DMS 273 (cell line): ENCODE measurements around the gene NXPH3.
"Not testable (repeated sequence)": the region's sequence is repeated elsewhere in the genome, so short reads cannot be mapped to it uniquely, and the experiment has no call there.

ENCODE experiments used
- DNase-seq: peaks from one replicate; lab custom pipeline; 2025; ENCODE audit not compliant: unreplicated experiment; lab: John Stamatoyannopoulos, UW

The NXPH3 gene

GRCh38 chr17:49575679-49576087 lies at the start of gene NXPH3:
NXPH3 (plus strand) TSS chr17:49575871; CDS start chr17:49576220, 349 bp downstream.
- peak; percentile 90 for DNase-seq

- DNase-seq: peak; percentile 70
Measured at GRCh38 chr17:49527927-49528651, 47.6 kb upstream of the NXPH3 start.

- DNase-seq: no peak
Measured at GRCh38 chr17:49528966-49529365, 46.7 kb upstream of the NXPH3 start.

- no peak for DNase-seq
Measured at GRCh38 chr17:49530118-49530517, 45.6 kb upstream of the NXPH3 start.

GRCh38 chr17:49543860-49544259 lies 31.8 kb upstream of the NXPH3 start:
- DNase-seq: no peak

- DNase-seq: no peak
Measured at GRCh38 chr17:49545007-49545660, 30.5 kb upstream of the NXPH3 start.

- DNase-seq: peak; percentile 74
Measured at GRCh38 chr17:49545806-49546545, 29.7 kb upstream of the NXPH3 start.

GRCh38 chr17:49546546-49547535 lies 28.8 kb upstream of the NXPH3 start:
- no peak for DNase-seq

GRCh38 chr17:49547566-49547965 lies 28.1 kb upstream of the NXPH3 start:
- DNase-seq: no peak

- DNase-seq: no peak
Measured at GRCh38 chr17:49548051-49548505, 27.6 kb upstream of the NXPH3 start.

GRCh38 chr17:49548506-49549310 lies 27.0 kb upstream of the NXPH3 start:
- peak; percentile 66 for DNase-seq

GRCh38 chr17:49549311-49549605 lies 26.4 kb upstream of the NXPH3 start:
- DNase-seq: no peak

GRCh38 chr17:49549691-49550678 lies 25.7 kb upstream of the NXPH3 start:
- no peak for DNase-seq

- DNase-seq: not testable (repeated sequence)
Measured at GRCh38 chr17:49550764-49551163, 24.9 kb upstream of the NXPH3 start.

GRCh38 chr17:49551221-49552069 lies 24.2 kb upstream of the NXPH3 start:
- DNase-seq: no peak

GRCh38 chr17:49552070-49552751 lies 23.5 kb upstream of the NXPH3 start:
- peak; percentile 50 for DNase-seq

GRCh38 chr17:49553676-49554335 lies 21.9 kb upstream of the NXPH3 start:
- no peak for DNase-seq
